ENCODE results near the gene SVIP. TPM values are rescaled to one million over a fixed set of nuclear protein-coding genes. Genes with fewer than 3 reads are reported as not detected.

SVIP gene
- total RNA-seq, 4 donors from 2014 or later: 16.8 to 32.7 (median 22.6) TPM

DNA sequence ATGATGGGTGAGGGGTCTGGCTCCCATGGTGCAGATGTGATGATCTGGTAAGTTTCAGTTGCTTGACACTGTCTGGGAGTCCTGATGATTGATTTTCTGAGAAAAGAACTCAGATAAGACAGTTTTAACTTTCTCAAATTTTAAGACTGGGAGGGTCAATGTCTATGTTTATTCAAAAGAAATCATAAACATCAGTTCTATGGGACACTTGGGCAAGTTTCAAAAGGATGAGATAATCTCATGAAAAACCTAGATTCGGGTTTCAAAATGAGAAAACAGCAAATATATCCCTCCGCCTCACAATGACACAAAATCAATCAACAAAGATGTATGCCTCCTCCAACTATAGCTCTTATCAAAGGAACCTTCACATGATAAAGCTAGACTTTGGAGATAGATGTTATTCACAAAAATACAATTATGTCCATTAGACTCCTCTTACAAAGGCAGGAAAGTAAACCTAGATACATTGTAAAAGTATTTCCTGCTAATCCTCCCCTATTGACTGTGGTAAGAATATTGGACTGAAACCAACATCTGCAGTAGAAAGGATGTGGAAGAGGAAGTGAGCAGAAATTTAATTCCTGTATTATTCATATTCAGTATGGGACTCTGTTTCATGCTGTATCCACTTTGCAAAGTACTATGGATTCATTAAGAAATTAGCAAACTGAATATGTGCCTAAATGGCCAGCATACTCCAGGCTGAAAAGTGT, 21.6 kb downstream of the SVIP start:
- no peaks in the 10 kb centered on the region for H3K9me3 ChIP-seq
- TF ChIP-seq EP300 (IDR thresholded peaks at IDR 0.05): no peak
- no peak for TF ChIP-seq POLR2A (IDR thresholded peaks at IDR 0.05)
- TF ChIP-seq, protein P1, sequence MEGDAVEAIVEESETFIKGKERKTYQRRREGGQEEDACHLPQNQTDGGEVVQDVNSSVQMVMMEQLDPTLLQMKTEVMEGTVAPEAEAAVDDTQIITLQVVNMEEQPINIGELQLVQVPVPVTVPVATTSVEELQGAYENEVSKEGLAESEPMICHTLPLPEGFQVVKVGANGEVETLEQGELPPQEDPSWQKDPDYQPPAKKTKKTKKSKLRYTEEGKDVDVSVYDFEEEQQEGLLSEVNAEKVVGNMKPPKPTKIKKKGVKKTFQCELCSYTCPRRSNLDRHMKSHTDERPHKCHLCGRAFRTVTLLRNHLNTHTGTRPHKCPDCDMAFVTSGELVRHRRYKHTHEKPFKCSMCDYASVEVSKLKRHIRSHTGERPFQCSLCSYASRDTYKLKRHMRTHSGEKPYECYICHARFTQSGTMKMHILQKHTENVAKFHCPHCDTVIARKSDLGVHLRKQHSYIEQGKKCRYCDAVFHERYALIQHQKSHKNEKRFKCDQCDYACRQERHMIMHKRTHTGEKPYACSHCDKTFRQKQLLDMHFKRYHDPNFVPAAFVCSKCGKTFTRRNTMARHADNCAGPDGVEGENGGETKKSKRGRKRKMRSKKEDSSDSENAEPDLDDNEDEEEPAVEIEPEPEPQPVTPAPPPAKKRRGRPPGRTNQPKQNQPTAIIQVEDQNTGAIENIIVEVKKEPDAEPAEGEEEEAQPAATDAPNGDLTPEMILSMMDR (IDR thresholded peaks at IDR 0.05): no peak
- peak overlapping the region in 1 of 4 donors; percentile 46 for H3K27ac ChIP-seq
- H3K4me3 ChIP-seq: no peak overlapping the region
- H3K27me3 ChIP-seq: no peaks in the 10 kb centered on the region
- no peaks in the 10 kb centered on the region for H3K36me3 ChIP-seq
- DNase-seq (ENCODE audit: low spot score in 2 of 2): no peak
- H3K4me1 ChIP-seq: peaks cover 0 to 10% (median 6%) of the 10 kb centered on the region in 4 donors
- WGBS, 2 donors: 79 to 86% methylated on average over 2 of the region's 2 CpGs

- no peak overlapping the region for H3K27ac ChIP-seq
- no peak overlapping the region for H3K4me3 ChIP-seq
- 69 to 72% methylated on average over 2 of the region's 2 CpGs for WGBS, 2 donors
- TF ChIP-seq POLR2A (IDR thresholded peaks at IDR 0.05) (no peak), EP300 (IDR thresholded peaks at IDR 0.05) (no peak)
- TF ChIP-seq, protein P1 (IDR thresholded peaks at IDR 0.05): no peak
- H3K4me1 ChIP-seq: peaks cover 0 to 10% (median 6%) of the 10 kb centered on the region in 4 donors
- DNase-seq (ENCODE audit: low spot score in 2 of 2): no peak
- H3K9me3 ChIP-seq: no peaks in the 10 kb centered on the region
- H3K36me3 ChIP-seq: no peaks in the 10 kb centered on the region
- H3K27me3 ChIP-seq: no peaks in the 10 kb centered on the region
These were observed 22.2 kb downstream of the SVIP start for GRCh38 chr11:22807391-22807790.

- H3K27ac ChIP-seq: no peak overlapping the region
- no peak for DNase-seq (ENCODE audit: low spot score in 2 of 2)
- H3K4me1 ChIP-seq: no peaks in the 10 kb centered on the region
- no peaks in the 10 kb centered on the region for H3K27me3 ChIP-seq
- H3K36me3 ChIP-seq: no peaks in the 10 kb centered on the region
- H3K4me3 ChIP-seq: no peak overlapping the region
- WGBS, 2 donors: 84 to 93% methylated on average over 4 of the region's 4 CpGs
- H3K9me3 ChIP-seq: no peaks in the 10 kb centered on the region
- TF ChIP-seq, protein P1 (IDR thresholded peaks at IDR 0.05): no peak
- TF ChIP-seq POLR2A (IDR thresholded peaks at IDR 0.05) (no peak), EP300 (IDR thresholded peaks at IDR 0.05) (no peak)
These were observed 26.7 kb downstream of the SVIP start for GRCh38 chr11:22802861-22803260.

- no peaks in the 10 kb centered on the region for H3K4me1 ChIP-seq
- no peaks in the 10 kb centered on the region for H3K36me3 ChIP-seq
- no peak for DNase-seq (ENCODE audit: low spot score in 2 of 2)
- H3K27ac ChIP-seq: no peak overlapping the region
- TF ChIP-seq, protein P1 (IDR thresholded peaks at IDR 0.05): no peak
- TF ChIP-seq POLR2A (IDR thresholded peaks at IDR 0.05) (no peak), EP300 (IDR thresholded peaks at IDR 0.05) (no peak)
- no peaks in the 10 kb centered on the region for H3K27me3 ChIP-seq
- H3K4me3 ChIP-seq: no peak overlapping the region
- H3K9me3 ChIP-seq: no peaks in the 10 kb centered on the region
- 89 to 90% methylated on average over 5 of the region's 5 CpGs for WGBS, 2 donors
These were observed 29.1 kb downstream of the SVIP start for GRCh38 chr11:22800482-22800881.

GRCh38 chr11:22798901-22799300, 30.7 kb downstream of the SVIP start:
- H3K27me3 ChIP-seq: no peaks in the 10 kb centered on the region
- WGBS, 2 donors: 57 to 58% methylated on average over 1 of the region's 1 CpG
- H3K4me1 ChIP-seq: no peaks in the 10 kb centered on the region

More at GRCh38 chr11:22798901-22799300, 30.7 kb downstream of the SVIP start:
- TF ChIP-seq, protein P1 (IDR thresholded peaks at IDR 0.05): no peak
- TF ChIP-seq POLR2A (IDR thresholded peaks at IDR 0.05): no peak
- TF ChIP-seq EP300 (IDR thresholded peaks at IDR 0.05): no peak
- no peak overlapping the region for H3K27ac ChIP-seq
- no peaks in the 10 kb centered on the region for H3K36me3 ChIP-seq
- DNase-seq (ENCODE audit: low spot score in 2 of 2): no peak
- H3K9me3 ChIP-seq: no peaks in the 10 kb centered on the region
- H3K4me3 ChIP-seq: no peak overlapping the region
